Measurements from ENCODE around the gene MIA2. TPM values are rescaled to one million over a fixed set of nuclear protein-coding genes. Genes with fewer than 3 reads are reported as not detected.
"Not testable (repeated sequence)": the region's sequence is repeated elsewhere in the genome, so short reads cannot be mapped to it uniquely, and the experiment has no call there.

Gene MIA2
- total RNA-seq, 1 donor from 2014 or later: 23.5 TPM

GRCh38 chr14:39258782-39259545 is 25.2 kb downstream of the MIA2 start:
- no peak overlapping the region for H3K4me3 Mint-ChIP-seq
- no peak for TF ChIP-seq CTCF (conservative IDR thresholded peaks at IDR 0.05)
- no peaks in the 10 kb centered on the region for H3K36me3 Mint-ChIP-seq
- no peaks in the 10 kb centered on the region for H3K4me1 Mint-ChIP-seq (ENCODE audit: unreplicated experiment)
- H3K27ac Mint-ChIP-seq: no peak overlapping the region
- H3K9me3 Mint-ChIP-seq: no peaks in the 10 kb centered on the region
- no peaks in the 10 kb centered on the region for H3K27me3 Mint-ChIP-seq
- DNase-seq (ENCODE audit: extremely low spot score, unreplicated experiment): no peak

GRCh38 chr14:39260161-39260560 is 26.4 kb downstream of the MIA2 start:
- H3K36me3 Mint-ChIP-seq; H3K4me1 Mint-ChIP-seq (ENCODE audit: unreplicated experiment); DNase-seq (ENCODE audit: extremely low spot score, unreplicated experiment); H3K27me3 Mint-ChIP-seq; H3K27ac Mint-ChIP-seq; H3K4me3 Mint-ChIP-seq; H3K9me3 Mint-ChIP-seq: not testable (repeated sequence)

- not testable (repeated sequence) for H3K36me3 Mint-ChIP-seq; H3K4me3 Mint-ChIP-seq; H3K27ac Mint-ChIP-seq; H3K27me3 Mint-ChIP-seq; H3K9me3 Mint-ChIP-seq; DNase-seq (ENCODE audit: extremely low spot score, unreplicated experiment)
- H3K4me1 Mint-ChIP-seq (ENCODE audit: unreplicated experiment): peaks cover 11% of the 10 kb centered on the region
Observed at GRCh38 chr14:39262214-39262613, 28.5 kb downstream of the MIA2 start.

- Mint-ChIP-seq H3K27ac (no peak overlapping the region), H3K36me3 (no peaks in the 10 kb centered on the region), H3K27me3 (no peaks in the 10 kb centered on the region), H3K4me1 (ENCODE audit: unreplicated experiment) (peaks cover 24% of the 10 kb centered on the region), H3K9me3 (no peaks in the 10 kb centered on the region), H3K4me3 (no peak overlapping the region)
- DNase-seq (ENCODE audit: extremely low spot score, unreplicated experiment): no peak
- no peak for TF ChIP-seq CTCF (conservative IDR thresholded peaks at IDR 0.05)
Observed at GRCh38 chr14:39264057-39264456, 30.3 kb downstream of the MIA2 start.

GRCh38 chr14:39264558-39264957 is 30.8 kb downstream of the MIA2 start:
- no peak overlapping the region for H3K4me3 Mint-ChIP-seq
- peaks cover 28% of the 10 kb centered on the region for H3K4me1 Mint-ChIP-seq (ENCODE audit: unreplicated experiment)
- no peak for TF ChIP-seq CTCF (conservative IDR thresholded peaks at IDR 0.05)
- no peaks in the 10 kb centered on the region for H3K9me3 Mint-ChIP-seq
- no peak for DNase-seq (ENCODE audit: extremely low spot score, unreplicated experiment)
- H3K36me3 Mint-ChIP-seq: no peaks in the 10 kb centered on the region
- no peak overlapping the region for H3K27ac Mint-ChIP-seq
- H3K27me3 Mint-ChIP-seq: no peaks in the 10 kb centered on the region

- Mint-ChIP-seq H3K27me3 (no peaks in the 10 kb centered on the region), H3K9me3 (no peaks in the 10 kb centered on the region), H3K4me3 (peak overlapping the region; percentile 81), H3K27ac (peak overlapping the region; percentile 48), H3K4me1 (ENCODE audit: unreplicated experiment) (peaks cover 28% of the 10 kb centered on the region), H3K36me3 (no peaks in the 10 kb centered on the region)
- TF ChIP-seq CTCF (conservative IDR thresholded peaks at IDR 0.05): no peak
- DNase-seq (ENCODE audit: extremely low spot score, unreplicated experiment): no peak
Observed at GRCh38 chr14:39265033-39265432, 31.3 kb downstream of the MIA2 start.

Data from type B pancreatic cell (in vitro differentiated cells).